Thyroid gland (tissue), 4 donors: ENCODE results near the gene PTPRN2.

Experiments
- CTCF ChIP-seq, 6 experiments: fragments of 200-600 bp in 3 of 6; fragments of 450-650 bp in 3 of 6; sonication (generic) in 3 of 6; IDR thresholded peaks; one replicate each; pipeline ENCODE4 v1.5.1; 2016 to 2019; ENCODE audit warnings: antibody characterized with exemption in 6 of 6, mild to moderate bottlenecking in 2 of 6, inconsistent platforms in 1 of 6, moderate library complexity in 1 of 6
- POLR2A ChIP-seq, 2 donors: fragments of 450-650 bp; IDR thresholded peaks; one replicate each; pipeline ENCODE4 v1.6.1; 2017; ENCODE audit warnings: antibody characterized with exemption in 2 of 2, mild to moderate bottlenecking in 2 of 2, moderate library complexity in 1 of 2

GRCh38 chr7:157793087-157793353, 794.6 kb downstream of the PTPRN2 start:
- TF ChIP-seq POLR2A (IDR thresholded peaks at IDR 0.05) (no peak), CTCF (IDR thresholded peaks at IDR 0.05) (no peak)
